WI38 (cell line): ENCODE results near the gene PPM1J.
"Not testable (repeated sequence)": the region's sequence is repeated elsewhere in the genome, so short reads cannot be mapped to it uniquely, and the experiment has no call there.

Experiments
- H3K4me3 ChIP-seq: 2 replicates; pipeline ENCODE4 v1.5.1; 2011; ENCODE audit warnings: low read depth, mild to moderate bottlenecking, control low read depth, low read length
- CTCF ChIP-seq: IDR thresholded peaks from 2 replicates; pipeline ENCODE4 v1.5.1; 2012; ENCODE audit warnings: low read depth, mild to moderate bottlenecking, control low read depth, low read length

Gene PPM1J

GRCh38 chr1:112727716-112728115 lies 12.6 kb upstream of the PPM1J start:
- H3K4me3 ChIP-seq, result no peak overlapping the region
- no peak; the same call in 1 of the 2 replicates for TF ChIP-seq CTCF

- not testable (repeated sequence) for H3K4me3 ChIP-seq
Measured at GRCh38 chr1:112724240-112724639, 9.1 kb upstream of the PPM1J start.

GRCh38 chr1:112723511-112723839 lies 8.3 kb upstream of the PPM1J start:
- no peak overlapping the region for H3K4me3 ChIP-seq
- TF ChIP-seq CTCF, result no peak

- TF ChIP-seq CTCF, result no peak
- H3K4me3 ChIP-seq, result no peak overlapping the region
Measured at GRCh38 chr1:112722601-112723510, 7.7 kb upstream of the PPM1J start.

- TF ChIP-seq CTCF, result no peak
- H3K4me3 ChIP-seq, result no peak overlapping the region
Measured at GRCh38 chr1:112721966-112722524, 6.9 kb upstream of the PPM1J start.

GRCh38 chr1:112721294-112721693 lies 6.2 kb upstream of the PPM1J start:
- not testable (repeated sequence) for H3K4me3 ChIP-seq

- no peak for TF ChIP-seq CTCF
- no peak overlapping the region for H3K4me3 ChIP-seq
Measured at GRCh38 chr1:112720800-112721199, 5.7 kb upstream of the PPM1J start.

- H3K4me3 ChIP-seq, result no peak overlapping the region
- no peak for TF ChIP-seq CTCF
Measured at GRCh38 chr1:112719706-112720105, 4.6 kb upstream of the PPM1J start.
